Stimulated activated CD4-positive, alpha-beta T cell treated with anti-CD3 and anti-CD28 coated beads, Interleukin-1b, Interleukin-23, amount 100 ng/mL, for 1 hour (primary cell): ENCODE results near the gene RNF208.
A peak's percentile ranks its signal among the peaks of the same experiment; 100 is the strongest.

Experiments
- DNase-seq, 2 donors: peaks; one replicate each; pipeline ENCODE4 v3.0.0-alpha.2; 2020; ENCODE audit warnings: low read depth in 2 of 2

Gene RNF208

GRCh38 chr9:137192448-137192780, 29.6 kb downstream of the RNF208 start:
- DNase-seq = no peak

GRCh38 chr9:137191691-137192447, 30.2 kb downstream of the RNF208 start:
- DNase-seq = no peak

- DNase-seq = no peak
Observed at GRCh38 chr9:137191245-137191644, 30.8 kb downstream of the RNF208 start.

- no peak for DNase-seq
Observed at GRCh38 chr9:137190315-137190856, 31.7 kb downstream of the RNF208 start.

- DNase-seq = no peak
Observed at GRCh38 chr9:137189297-137190295, 32.4 kb downstream of the RNF208 start.

DNA sequence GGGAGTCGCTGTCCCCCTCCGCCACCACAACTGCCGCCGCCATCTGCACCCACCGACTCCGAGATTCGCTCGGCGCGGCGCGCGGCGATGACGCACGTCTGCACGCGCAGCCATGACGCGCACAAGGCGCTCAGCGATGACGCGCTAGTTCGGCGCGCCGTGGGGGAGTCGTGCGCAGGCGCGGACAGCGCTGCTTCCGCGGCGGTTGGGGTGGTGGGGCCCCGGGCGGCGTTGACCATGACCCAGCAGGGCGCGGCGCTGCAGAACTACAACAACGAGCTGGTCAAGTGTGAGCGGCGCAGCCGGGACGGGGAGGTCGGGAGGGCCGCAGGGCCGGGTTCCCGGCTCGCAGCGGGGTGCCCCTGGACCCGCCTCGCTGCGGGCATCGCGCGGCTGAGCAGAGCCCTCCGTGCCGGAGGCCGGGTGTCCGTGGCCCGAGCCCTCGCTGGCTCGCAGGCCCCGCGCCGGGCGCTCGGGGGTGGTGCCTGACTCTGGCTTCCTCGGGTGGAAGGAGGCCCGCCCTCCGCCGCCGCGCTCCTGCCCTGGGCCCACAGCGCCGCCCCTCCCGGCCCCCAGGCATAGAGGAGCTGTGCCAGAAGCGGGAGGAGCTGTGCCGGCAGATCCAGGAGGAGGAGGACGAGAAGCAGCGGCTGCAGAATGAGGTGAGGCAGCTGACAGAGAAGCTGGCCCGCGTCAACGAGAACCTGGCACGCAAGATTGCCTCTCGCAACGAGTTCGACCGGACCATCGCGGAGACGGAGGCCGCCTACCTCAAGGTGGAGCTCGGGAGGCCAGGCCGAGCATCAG, 33.3 kb downstream of the RNF208 start, which contains the start of the genes ANAPC2 and SSNA1:
Gene ANAPC2, minus strand, starts transcription at position 71 of the 807 bp plus-strand sequence. Its CDS starts 28 bp downstream, at position 43.
Gene SSNA1, plus strand, starts transcription at position 187 of the 807 bp plus-strand sequence. Its CDS starts 51 bp downstream, at position 238.
- DNase-seq = peak; percentile 80 to 91

GRCh38 chr9:137188086-137188489, 34.0 kb downstream of the RNF208 start:
- DNase-seq = no peak

DNA sequence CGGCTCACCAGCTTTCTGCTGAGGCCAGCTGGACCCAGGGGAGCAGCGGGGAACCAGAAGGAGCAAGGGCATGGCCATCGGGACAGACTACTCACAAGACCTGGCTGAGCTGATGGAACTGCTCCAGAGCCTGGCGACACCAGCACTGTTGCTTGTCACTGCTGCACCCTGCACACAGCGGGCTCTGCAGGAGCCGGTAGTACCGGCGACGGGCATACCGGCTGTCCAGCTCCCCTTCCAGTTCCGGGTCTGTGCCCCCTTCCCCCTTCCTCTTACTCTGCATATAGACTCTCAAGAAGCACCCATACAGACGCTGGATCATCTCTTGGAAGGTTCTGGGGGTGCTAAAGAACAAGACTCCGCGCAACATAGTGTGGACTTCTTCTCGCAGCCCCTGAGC, 34.7 kb downstream of the RNF208 start:
- no peak for DNase-seq

GRCh38 chr9:137186385-137186784, 35.7 kb downstream of the RNF208 start:
- DNase-seq = no peak

GRCh38 chr9:137185921-137186320, 36.1 kb downstream of the RNF208 start:
- no peak for DNase-seq

GRCh38 chr9:137184881-137185660, 37.0 kb downstream of the RNF208 start:
- no peak for DNase-seq

- no peak for DNase-seq
Observed at GRCh38 chr9:137183980-137184595, 38.0 kb downstream of the RNF208 start.

DNA sequence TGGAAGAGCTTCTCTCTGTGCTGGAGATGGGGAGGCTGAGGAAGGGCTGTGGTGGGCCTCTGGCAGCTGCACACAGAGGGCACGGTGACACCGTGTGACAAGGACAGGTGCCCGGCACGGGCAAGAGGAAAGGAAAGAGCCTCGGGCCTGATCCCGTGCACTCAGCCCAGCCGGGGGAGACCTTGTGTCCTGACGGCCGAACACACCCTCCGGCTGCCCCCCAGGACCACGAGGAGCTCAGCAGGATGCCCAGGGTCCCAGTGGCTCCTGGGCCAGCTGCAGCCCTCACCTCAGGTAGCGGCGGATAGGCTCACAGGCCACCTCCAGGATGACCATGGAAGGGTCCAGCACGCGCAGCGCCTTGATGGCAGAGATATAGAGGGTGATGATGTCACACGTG, 39.2 kb downstream of the RNF208 start:
- no peak for DNase-seq

- DNase-seq = no peak
Observed at GRCh38 chr9:137181680-137182079, 40.4 kb downstream of the RNF208 start.

DNA sequence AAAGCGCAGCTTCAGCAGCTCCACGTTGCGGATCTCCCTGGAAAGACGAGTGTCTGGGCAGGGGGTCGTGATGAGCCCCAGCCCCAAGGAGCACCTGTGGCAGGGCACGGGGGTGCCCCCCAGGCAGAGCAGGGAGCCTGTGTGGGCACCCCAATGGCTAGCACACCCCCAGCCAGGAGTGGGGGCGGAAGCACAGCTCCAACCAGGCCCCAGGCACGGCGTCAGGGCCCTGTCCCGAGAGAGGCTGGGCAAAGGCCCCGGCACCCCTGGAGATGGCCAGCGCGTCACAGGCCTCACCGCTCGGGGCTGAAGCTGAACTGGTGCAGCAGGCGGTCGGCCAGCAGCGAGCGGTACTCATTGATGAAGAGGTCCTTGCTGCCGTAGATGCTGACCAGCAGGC, 41.5 kb downstream of the RNF208 start:
- DNase-seq = no peak

DNA sequence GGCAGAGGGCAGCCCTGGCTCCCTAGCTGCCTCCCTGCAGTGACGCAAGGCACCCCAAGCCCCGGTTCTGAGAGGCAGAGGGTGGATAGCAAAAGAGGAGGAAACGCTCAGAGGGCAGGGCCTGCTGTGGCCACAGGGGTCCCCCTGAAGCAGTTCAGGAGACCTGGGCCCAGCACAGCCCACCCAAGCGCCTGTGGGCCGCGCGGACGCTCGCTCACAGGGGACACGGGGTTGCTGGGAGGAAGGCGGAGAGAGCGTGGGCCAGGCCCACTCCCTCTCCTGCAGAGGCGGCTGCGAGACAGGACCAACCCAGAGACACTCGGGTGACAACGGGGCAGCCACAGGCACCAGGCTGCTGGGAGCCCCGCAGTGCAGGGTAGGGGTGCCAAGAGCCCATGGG, 42.3 kb downstream of the RNF208 start:
- no peak for DNase-seq

DNA sequence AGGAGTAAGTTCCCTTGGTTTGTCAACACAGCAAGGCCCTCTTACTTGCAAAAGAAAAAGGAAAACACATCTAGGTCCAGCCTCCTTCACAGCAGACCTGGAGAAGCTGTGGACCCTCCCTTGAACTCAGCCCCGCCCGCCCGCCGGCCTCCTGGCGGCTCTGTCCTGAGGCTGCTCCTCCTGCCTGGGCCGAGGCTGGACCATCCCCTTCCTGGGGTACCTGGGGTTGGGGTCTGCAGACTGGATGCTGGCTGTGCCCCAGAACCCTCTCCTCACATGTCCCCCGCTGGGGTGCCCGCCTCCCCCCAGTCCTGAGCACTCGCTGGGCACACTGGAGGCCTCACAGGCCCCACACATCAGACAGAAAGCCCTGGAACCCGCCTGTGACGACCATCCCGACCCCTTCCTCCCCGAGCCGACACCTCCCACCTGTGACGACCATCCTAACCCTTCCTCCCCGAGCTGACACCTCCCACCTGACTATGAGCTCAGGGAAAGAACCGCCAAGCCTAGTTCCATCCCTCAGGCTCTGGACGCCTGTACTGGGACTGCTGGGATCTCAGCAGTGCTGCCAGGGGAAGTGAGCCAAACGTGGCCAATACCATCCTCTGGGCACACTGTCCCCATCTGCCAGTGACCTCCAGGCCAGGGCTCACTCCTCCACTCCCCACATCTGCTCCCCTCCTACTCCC, 43.0 kb downstream of the RNF208 start:
- DNase-seq = no peak

DNA sequence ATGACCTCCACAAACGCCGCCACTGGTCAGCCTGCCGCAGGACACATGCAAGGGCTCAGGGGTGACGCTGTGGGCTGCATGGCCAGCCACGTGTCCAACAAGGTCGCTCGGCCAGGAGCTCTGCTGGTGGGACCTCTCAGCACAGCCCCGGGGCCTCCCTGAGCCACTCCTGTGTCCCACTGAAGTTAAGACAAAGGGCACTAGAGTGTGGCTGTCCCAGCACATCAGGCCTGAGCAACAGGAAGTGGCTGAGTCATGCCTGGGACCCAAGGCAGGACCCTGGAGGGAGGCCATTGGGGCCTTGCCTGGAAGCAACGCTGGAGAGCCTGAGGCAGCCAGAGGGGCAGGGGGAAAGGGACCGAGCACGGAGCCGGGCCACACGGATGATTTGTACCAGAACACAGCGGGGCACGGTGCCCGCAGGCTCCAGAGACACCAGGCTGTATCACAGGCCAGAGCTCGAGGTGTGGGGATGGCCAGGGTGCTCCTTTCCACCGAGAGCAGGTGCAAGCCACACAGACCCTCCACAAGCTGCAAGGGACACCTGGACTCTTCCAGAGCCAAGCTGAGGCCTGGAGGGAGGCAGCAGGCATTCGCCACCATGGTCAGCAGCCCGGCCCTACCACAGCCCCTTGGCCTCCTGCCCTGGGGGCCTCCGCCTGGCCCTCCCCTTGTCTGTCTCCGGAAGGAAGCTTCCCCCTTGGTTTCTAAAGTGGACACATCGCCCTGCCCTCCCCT, 43.7 kb downstream of the RNF208 start:
- no peak for DNase-seq
